ENCODE data around the gene CTNNA3.

The CTNNA3 gene

GRCh38 chr10:67506757-67507091 lies 189.3 kb downstream of the CTNNA3 start:
- peaks cover 0 to 8% of the 10 kb centered on the region in 2 donors for H3K27me3 Mint-ChIP-seq
- peaks cover 2% of the 10 kb centered on the region for H3K36me3 Mint-ChIP-seq (ENCODE audit: insufficient read depth)
- H3K4me3 Mint-ChIP-seq: no peak overlapping the region
- ATAC-seq (replicated peaks) (no peak), DNase-seq (no peak)
- no peaks in the 10 kb centered on the region for H3K9me3 Mint-ChIP-seq
- H3K4me1 Mint-ChIP-seq (ENCODE audit: low read depth in 2 of 2): no peaks in the 10 kb centered on the region
- H3K27ac Mint-ChIP-seq: no peak overlapping the region

- H3K36me3 Mint-ChIP-seq (ENCODE audit: insufficient read depth): peaks cover 2% of the 10 kb centered on the region
- no peak overlapping the region for H3K27ac Mint-ChIP-seq
- H3K9me3 Mint-ChIP-seq: no peaks in the 10 kb centered on the region
- H3K4me1 Mint-ChIP-seq (ENCODE audit: low read depth in 2 of 2): no peaks in the 10 kb centered on the region
- no peak for DNase-seq
- ATAC-seq (replicated peaks): no peak
- peaks cover 0 to 10% of the 10 kb centered on the region in 2 donors for H3K27me3 Mint-ChIP-seq
- no peak overlapping the region for H3K4me3 Mint-ChIP-seq
Measured at GRCh38 chr10:67506083-67506756, 189.8 kb downstream of the CTNNA3 start.

- Mint-ChIP-seq H3K27ac (no peak overlapping the region), H3K4me1 (ENCODE audit: low read depth in 2 of 2) (no peaks in the 10 kb centered on the region), H3K4me3 (no peak overlapping the region), H3K27me3 (peaks cover 0 to 4% of the 10 kb centered on the region in 2 donors), H3K36me3 (ENCODE audit: insufficient read depth) (no peaks in the 10 kb centered on the region), H3K9me3 (no peaks in the 10 kb centered on the region)
- ATAC-seq (replicated peaks) (no peak), DNase-seq (no peak)
Measured at GRCh38 chr10:67492317-67493019, 203.5 kb downstream of the CTNNA3 start.

GRCh38 chr10:67487906-67488619 lies 207.9 kb downstream of the CTNNA3 start:
- no peaks in the 10 kb centered on the region for H3K9me3 Mint-ChIP-seq
- DNase-seq (no peak), ATAC-seq (replicated peaks) (no peak)

DNA sequence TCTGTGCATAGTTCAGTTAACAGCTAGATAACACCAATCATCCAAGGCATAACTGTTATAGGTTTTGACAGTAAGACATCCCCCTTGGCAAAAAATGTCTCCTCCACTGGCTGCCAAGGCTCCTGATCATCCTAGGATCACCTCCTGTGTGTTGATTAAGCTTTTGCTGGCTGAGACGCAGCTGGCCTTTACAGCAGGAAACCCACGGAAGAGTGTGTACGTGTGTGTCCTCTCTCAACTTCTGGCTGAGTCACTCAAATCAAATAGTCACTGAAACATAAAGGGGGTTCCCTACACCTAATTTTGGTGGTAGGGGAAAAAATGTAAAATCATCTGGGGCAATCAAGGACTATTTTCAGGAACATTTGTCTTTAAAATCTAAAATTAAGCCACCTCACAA lies 208.8 kb downstream of the CTNNA3 start:
- ATAC-seq (replicated peaks): no peak
- DNase-seq: no peak
- peaks cover 0 to 11% of the 10 kb centered on the region in 2 donors for H3K27me3 Mint-ChIP-seq
- H3K27ac Mint-ChIP-seq: no peak overlapping the region
- H3K4me1 Mint-ChIP-seq (ENCODE audit: low read depth in 2 of 2): no peaks in the 10 kb centered on the region
- no peaks in the 10 kb centered on the region for H3K9me3 Mint-ChIP-seq
- H3K4me3 Mint-ChIP-seq: no peak overlapping the region
- no peaks in the 10 kb centered on the region for H3K36me3 Mint-ChIP-seq (ENCODE audit: insufficient read depth)

More at GRCh38 chr10:67487906-67488619, 207.9 kb downstream of the CTNNA3 start:
- H3K36me3 Mint-ChIP-seq (ENCODE audit: insufficient read depth): no peaks in the 10 kb centered on the region
- H3K4me3 Mint-ChIP-seq: no peak overlapping the region
- H3K27me3 Mint-ChIP-seq: peaks cover 0 to 11% of the 10 kb centered on the region in 2 donors
- no peak overlapping the region for H3K27ac Mint-ChIP-seq
- H3K4me1 Mint-ChIP-seq (ENCODE audit: low read depth in 2 of 2): no peaks in the 10 kb centered on the region

- Mint-ChIP-seq H3K4me1 (ENCODE audit: low read depth in 2 of 2) (no peaks in the 10 kb centered on the region), H3K36me3 (ENCODE audit: insufficient read depth) (no peaks in the 10 kb centered on the region), H3K4me3 (no peak overlapping the region), H3K9me3 (peaks cover 6 to 10% of the 10 kb centered on the region in 2 donors), H3K27me3 (peaks cover 6 to 8% of the 10 kb centered on the region in 2 donors), H3K27ac (no peak overlapping the region)
- DNase-seq (no peak), ATAC-seq (replicated peaks) (no peak)
Measured at GRCh38 chr10:67477868-67478267, 218.1 kb downstream of the CTNNA3 start.

GRCh38 chr10:67476201-67476600 lies 219.8 kb downstream of the CTNNA3 start:
- no peak overlapping the region for H3K4me3 Mint-ChIP-seq
- DNase-seq (no peak), ATAC-seq (replicated peaks) (no peak)
- H3K4me1 Mint-ChIP-seq (ENCODE audit: low read depth in 2 of 2): no peaks in the 10 kb centered on the region
- H3K27ac Mint-ChIP-seq: no peak overlapping the region
- peaks cover 15 to 16% of the 10 kb centered on the region in 2 donors for H3K27me3 Mint-ChIP-seq
- H3K36me3 Mint-ChIP-seq (ENCODE audit: insufficient read depth): no peaks in the 10 kb centered on the region
- peaks cover 6 to 10% of the 10 kb centered on the region in 2 donors for H3K9me3 Mint-ChIP-seq

DNA sequence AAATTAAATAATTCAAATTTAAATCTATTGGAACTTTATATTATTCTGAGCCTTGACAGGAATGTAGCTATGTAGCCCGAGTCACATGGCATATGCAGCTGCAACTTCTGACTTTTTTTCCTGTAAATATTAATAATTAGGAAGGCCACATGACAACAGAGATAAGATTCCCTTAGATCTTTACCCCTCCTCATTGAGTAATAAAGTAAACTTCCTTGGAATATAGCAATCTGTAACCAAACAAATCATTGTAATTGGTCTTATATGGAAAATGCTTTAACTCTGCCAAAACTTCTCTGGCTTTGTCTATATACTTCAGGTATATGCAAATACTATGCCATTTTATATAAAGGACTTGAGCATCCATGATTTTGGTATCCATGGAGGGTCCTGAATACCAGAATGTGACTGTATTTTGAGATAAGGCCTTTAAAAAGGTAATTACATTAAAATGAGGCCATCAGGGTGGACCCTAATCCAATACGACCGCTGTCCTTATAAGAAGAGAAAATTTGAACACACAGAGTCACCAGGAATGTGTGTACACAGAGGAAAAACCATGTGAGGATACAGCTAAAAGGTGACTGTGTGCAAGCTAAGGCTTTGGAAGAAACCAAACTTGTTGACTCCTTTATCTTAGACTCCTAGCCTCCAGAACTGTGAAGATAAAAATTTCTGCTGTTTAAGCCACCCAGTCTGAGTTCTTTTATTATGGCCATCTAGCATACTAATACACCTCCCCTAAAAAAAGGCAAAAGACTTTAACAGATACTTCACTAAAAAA lies 222.0 kb downstream of the CTNNA3 start:
- no peaks in the 10 kb centered on the region for H3K36me3 Mint-ChIP-seq (ENCODE audit: insufficient read depth)
- peaks cover 6 to 16% of the 10 kb centered on the region in 2 donors for H3K9me3 Mint-ChIP-seq
- H3K4me1 Mint-ChIP-seq (ENCODE audit: low read depth in 2 of 2): no peaks in the 10 kb centered on the region
- H3K27me3 Mint-ChIP-seq: peaks cover 15 to 16% of the 10 kb centered on the region in 2 donors
- no peak for DNase-seq
- no peak overlapping the region for H3K4me3 Mint-ChIP-seq
- H3K27ac Mint-ChIP-seq: no peak overlapping the region
- ATAC-seq (replicated peaks): no peak

DNA sequence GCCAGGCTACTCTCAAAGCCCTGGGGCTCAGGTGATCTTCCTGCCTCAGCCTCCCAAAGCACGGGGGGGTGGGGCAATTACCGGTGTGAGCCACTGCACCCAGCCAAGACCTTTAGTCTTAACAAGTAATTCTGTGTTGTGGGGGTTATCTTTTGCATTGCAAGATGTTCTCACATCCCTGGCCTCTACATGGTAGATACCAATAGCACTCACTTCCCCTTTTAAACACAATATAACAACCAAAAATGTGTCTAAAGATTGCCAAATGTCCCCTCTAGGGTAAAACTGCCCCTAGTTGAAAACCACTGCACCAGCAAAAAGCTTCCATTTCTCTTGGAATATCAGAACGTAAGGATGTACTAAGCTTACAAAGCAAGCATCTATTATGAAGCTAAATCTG lies 225.0 kb downstream of the CTNNA3 start:
- Mint-ChIP-seq H3K4me1 (ENCODE audit: low read depth in 2 of 2) (no peaks in the 10 kb centered on the region), H3K36me3 (ENCODE audit: insufficient read depth) (no peaks in the 10 kb centered on the region), H3K27me3 (peaks cover 15 to 16% of the 10 kb centered on the region in 2 donors), H3K27ac (no peak overlapping the region), H3K9me3 (peaks cover 0 to 7% of the 10 kb centered on the region in 2 donors), H3K4me3 (no peak overlapping the region)
- ATAC-seq (replicated peaks) (no peak), DNase-seq (no peak)

- DNase-seq: no peak
- peaks cover 0 to 5% of the 10 kb centered on the region in 2 donors for H3K27me3 Mint-ChIP-seq
- H3K36me3 Mint-ChIP-seq (ENCODE audit: insufficient read depth): no peaks in the 10 kb centered on the region
- no peaks in the 10 kb centered on the region for H3K4me1 Mint-ChIP-seq (ENCODE audit: low read depth in 2 of 2)
- no peak overlapping the region for H3K4me3 Mint-ChIP-seq
- ATAC-seq (replicated peaks): no peak
- no peak overlapping the region for H3K27ac Mint-ChIP-seq
- no peaks in the 10 kb centered on the region for H3K9me3 Mint-ChIP-seq
Measured at GRCh38 chr10:67464278-67464677, 231.7 kb downstream of the CTNNA3 start.

DNA sequence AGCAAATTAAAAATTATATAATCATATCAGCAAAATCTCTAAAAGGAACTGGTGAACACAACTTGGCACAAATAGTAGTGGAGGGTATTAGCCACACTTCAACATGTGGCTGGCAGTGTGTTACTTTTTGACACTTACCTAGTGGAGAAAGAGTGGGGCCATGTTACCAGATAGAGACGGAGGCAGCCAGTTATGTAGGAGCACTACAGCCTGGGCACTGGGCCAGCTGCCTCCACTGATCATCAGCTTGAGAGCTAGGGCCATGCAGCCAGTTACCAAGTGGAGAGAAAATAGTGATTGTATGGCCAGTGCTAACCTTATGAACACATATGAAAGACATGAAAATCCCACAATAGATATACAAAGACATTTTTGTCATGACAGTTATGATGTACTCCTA lies 243.1 kb downstream of the CTNNA3 start:
- no peak for ATAC-seq (replicated peaks)
- Mint-ChIP-seq H3K4me3 (no peak overlapping the region), H3K4me1 (ENCODE audit: low read depth in 2 of 2) (no peaks in the 10 kb centered on the region), H3K9me3 (peaks cover 0 to 5% of the 10 kb centered on the region in 2 donors), H3K27me3 (peaks cover 0 to 6% of the 10 kb centered on the region in 2 donors), H3K36me3 (ENCODE audit: insufficient read depth) (no peaks in the 10 kb centered on the region), H3K27ac (no peak overlapping the region)
- no peak for DNase-seq

GRCh38 chr10:67438605-67439304 lies 257.2 kb downstream of the CTNNA3 start:
- DNase-seq: no peak
- Mint-ChIP-seq H3K4me1 (ENCODE audit: low read depth in 2 of 2) (no peaks in the 10 kb centered on the region), H3K27ac (no peak overlapping the region), H3K27me3 (peaks cover 0 to 12% of the 10 kb centered on the region in 2 donors), H3K4me3 (no peak overlapping the region), H3K9me3 (peaks cover 8 to 39% of the 10 kb centered on the region in 2 donors), H3K36me3 (ENCODE audit: insufficient read depth) (no peaks in the 10 kb centered on the region)
- ATAC-seq (replicated peaks): no peak

DNA sequence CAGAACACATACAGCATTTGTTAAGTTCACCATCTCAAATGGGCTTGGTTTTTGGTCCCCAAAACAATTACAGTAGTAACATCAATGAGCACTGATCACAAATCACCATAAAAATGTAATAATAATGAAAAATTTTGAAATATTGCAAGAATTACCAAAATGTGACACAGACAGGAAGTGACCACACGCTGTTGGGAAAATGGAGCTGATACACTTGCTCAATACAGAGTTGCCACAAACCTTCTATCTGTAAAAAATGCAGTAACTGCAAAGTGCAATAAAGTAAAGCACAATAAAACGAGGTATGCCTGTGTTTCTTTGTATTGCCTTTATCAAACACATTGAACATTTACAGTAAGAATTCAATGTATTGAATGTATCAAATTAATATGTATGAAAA lies 262.7 kb downstream of the CTNNA3 start:
- no peak for ATAC-seq (replicated peaks)
- no peak overlapping the region for H3K27ac Mint-ChIP-seq

More for the DNA sequence above, 262.7 kb downstream of the CTNNA3 start:
- Mint-ChIP-seq H3K36me3 (ENCODE audit: insufficient read depth) (no peaks in the 10 kb centered on the region), H3K4me1 (ENCODE audit: low read depth in 2 of 2) (no peaks in the 10 kb centered on the region), H3K4me3 (no peak overlapping the region), H3K9me3 (peaks cover 3 to 17% of the 10 kb centered on the region in 2 donors), H3K27me3 (peaks cover 0 to 12% of the 10 kb centered on the region in 2 donors)
- DNase-seq: no peak

Measured in effector memory CD8-positive, alpha-beta T cell (primary cell).